HG02943 (cell line): ENCODE data around the gene ELFN1.

Experiments
- ATAC-seq: cut with Tn5 transposase; IDR thresholded peaks from one replicate; pipeline ENCODE4 v1.9.1; 2021; ENCODE audit warnings: mild to moderate bottlenecking, low read depth, moderate library complexity; ENCODE audit not compliant: unreplicated experiment

Gene ELFN1

DNA sequence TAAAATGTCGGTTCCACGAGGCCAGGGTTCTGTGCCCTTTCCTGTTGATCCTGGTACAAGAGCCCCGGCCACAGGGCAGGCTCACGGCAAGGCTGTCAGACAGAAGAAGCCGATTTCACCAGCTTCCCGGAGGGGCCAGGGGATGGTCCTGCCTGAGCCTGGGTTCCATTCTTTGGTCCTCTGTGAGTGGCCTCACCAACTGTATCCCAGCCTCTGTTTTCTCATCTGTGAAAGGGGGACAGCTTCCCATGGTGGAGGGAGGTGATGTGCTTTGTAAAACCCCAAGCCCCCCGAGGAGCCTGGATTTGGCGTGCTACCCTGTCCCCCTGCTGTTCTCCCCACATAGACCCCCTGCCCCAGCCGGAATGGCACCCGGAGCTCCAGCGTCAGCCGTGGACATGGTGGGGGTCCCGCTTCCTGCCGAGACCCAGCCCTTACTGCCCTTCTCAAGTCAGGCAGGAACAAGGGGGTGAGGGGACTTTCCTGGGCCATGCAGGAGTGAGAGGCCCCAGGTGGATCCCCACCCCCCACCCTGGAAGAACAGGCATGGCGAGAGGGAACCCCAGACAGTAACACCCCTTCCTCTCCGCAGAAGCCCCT is 28.3 kb upstream of the ELFN1 start:
- no peak for ATAC-seq

DNA sequence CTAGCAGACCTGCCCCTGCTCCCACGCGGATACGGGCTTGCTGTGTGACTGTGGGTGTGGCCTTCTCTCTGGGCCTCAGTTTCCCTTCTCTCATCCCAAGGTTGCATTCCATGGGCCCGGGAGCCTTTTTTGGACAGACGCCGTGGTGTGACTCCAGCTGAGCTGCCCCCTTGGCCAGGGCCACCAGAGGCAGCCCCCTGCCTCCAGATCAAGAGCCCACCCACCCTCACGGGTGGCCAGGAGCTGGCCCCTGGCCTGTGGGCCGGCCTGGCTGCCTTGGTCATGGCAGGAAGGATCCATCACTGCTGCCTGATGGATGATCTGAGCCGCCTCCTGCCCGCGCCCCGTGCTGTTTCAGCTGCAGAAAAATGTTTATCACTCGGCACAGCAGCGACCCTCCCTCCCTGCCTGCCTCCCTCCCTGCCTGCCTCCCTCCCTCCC is 27.8 kb upstream of the ELFN1 start:
- ATAC-seq = no peak

DNA sequence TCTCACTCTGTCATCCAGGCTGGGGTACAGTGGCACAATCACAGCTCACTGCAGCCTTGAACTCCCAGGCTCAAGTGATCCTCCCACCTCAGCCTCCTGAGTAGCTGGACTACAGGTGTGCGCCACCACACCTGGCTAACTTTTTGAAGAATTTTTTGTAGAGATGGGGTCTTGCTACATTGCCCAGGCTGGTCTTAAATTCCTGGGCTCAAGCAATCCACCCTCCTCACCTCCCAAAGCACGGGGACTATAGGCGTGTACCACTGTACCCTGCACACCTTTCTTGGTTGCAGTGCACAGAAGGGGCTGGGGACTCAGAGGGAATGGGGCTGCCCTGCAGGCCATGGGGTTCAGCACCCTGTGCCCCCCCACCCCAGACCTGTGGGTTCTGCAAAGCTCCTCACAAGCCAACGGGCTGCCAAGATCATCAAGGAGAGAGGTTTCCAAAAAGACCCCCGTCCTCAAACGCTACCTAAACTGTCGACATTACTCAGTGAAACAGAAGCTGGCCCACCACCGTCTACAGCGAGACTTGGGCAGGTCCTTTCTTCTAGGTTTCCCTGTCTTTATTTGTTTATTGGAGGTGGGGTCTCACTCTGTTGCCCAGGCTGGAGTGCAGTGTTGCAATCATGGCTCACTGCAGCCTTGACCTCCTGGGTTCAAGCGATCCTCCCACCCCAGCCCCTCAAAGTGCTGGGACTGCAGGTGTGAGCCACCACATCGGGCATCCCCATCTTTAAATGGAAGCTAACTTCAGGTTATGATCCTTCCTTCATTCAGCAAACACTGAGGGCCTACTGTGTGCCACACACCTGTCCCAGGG is 26.6 kb upstream of the ELFN1 start:
- ATAC-seq = no peak

DNA sequence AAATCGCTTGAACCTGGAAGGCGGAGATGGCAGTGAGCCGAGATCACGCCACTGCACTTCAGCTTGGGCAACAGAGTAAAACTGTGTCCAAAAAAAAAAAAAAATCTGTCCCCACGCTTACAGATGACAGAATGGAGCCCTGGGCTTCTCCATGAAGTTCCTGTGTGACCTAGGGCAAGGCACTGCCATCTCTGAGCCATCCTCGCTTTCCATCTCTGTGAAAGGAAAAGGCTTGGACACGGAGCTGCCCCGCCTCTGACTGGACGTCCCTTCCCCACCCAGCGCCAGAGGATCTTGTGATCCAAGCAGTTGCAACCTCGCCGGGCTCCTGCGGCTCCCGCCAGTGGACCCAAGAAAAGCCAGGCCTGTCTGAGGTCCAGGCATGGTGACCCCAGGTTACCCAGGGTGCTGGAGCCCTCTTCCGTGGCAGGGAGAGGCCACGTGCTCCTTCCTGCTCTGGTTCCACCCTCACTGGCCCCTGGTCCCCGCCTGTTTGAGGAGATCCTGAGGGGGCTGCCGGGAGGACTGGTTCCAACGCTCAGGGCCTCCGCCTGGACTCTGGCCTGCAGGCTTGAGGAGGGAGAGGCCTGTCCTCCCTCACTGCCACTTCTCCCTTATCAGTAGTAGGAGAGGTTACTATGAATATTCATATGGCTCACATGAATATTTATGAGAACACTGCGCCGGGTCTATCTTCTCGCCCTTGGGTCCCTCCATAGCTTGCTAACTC is 25.6 kb upstream of the ELFN1 start:
- no peak for ATAC-seq

DNA sequence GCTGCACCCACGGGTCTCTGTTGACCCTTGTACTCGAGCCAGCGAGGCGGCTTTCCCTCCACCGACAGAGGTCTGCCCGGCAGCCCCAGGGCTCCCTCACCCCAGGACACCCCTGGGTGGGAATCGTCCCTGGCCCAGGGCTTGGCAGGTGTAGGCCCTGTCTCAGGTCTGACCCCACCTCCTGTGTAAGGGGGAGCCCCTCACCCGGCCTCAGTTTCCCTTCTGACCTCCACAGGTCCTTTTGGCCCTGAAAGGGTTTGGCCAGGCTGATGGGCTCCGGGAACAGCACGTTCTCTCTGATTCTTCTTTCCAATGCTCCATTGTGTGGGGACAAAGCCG is 25.0 kb upstream of the ELFN1 start:
- no peak for ATAC-seq

DNA sequence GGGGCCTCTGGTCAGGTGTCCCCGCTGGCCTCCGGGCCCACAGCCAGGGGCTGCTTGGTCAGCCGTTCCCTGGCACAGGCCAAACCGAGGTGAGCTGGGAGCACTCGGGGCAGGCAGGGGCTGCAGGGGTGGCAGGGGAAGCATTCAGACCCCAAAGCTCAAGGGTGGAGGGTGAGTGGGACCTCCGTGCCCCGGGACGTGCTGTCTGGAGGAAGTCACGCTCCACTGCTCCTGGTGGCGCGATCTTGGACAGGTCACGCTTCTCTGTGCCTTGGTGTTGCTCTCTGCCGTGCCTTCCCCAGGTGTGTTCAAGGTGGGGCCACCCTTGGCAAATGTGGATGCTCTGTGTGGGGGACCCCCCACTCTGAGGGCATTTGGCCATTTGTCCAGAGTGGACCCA is 24.6 kb upstream of the ELFN1 start:
- ATAC-seq = no peak

DNA sequence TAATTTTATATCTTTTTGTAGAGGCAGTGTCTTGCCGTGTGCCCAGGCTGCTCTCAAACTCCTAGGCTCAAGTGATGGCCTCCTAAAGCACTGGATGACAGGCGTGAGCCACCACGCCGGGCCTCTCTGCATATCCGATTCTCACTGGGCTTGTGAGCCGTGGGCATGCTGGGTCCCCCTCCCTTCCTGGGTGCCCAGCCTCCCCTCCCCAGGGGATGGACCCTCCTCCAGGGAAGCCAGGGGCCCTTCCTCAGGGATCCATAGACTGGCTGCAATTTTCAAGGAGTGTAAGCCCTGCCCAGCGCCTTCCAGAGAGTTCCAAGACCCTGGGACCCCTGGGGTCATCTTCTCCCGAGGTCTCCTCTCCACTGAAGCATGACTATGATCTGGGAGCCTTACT is 23.7 kb upstream of the ELFN1 start:
- ATAC-seq = no peak

DNA sequence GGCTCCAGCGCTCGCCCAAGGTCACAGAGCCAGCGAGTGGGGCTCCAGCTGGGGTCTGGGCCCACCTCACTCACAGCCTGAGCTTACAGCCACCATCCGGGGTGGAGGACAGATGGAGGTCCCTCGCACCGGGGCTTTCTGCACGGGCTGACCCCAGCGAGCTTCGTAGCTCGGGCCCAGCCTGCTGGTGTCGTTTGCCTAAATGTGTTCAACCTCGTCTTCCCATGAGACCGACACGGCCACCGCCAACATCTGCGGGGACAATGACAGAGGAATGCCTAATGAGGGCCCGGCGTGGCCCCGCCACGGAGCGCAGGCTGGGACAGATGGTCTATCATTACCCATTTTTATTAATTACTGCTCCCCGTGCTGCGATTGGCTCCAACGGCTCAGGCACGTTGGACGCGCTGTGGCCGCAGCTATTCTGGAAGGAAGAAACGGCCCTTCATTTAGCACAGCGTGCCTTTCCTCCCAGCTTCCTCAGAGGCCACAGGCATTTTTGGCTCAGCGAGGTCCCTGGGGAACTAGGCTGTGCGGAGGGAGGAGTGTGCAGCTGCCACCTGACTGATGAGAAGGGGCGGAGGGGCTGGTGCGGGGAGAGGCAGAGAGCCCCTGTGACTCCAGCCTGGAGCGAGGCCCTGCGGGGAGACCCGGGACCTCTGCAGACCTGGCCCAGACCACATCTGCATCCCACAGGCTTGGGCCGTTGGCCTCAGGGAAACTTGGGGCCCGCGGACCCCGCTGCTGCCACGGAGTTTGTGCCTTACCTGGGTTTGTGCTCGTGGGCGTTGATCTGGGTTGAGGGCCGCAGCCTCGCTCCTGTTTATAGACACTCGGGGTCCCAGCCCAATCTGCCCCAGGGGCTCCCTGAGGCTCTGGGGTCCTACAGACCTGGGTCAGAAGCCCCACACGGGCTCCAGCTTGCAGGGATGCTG is 22.9 kb upstream of the ELFN1 start:
- no peak for ATAC-seq

DNA sequence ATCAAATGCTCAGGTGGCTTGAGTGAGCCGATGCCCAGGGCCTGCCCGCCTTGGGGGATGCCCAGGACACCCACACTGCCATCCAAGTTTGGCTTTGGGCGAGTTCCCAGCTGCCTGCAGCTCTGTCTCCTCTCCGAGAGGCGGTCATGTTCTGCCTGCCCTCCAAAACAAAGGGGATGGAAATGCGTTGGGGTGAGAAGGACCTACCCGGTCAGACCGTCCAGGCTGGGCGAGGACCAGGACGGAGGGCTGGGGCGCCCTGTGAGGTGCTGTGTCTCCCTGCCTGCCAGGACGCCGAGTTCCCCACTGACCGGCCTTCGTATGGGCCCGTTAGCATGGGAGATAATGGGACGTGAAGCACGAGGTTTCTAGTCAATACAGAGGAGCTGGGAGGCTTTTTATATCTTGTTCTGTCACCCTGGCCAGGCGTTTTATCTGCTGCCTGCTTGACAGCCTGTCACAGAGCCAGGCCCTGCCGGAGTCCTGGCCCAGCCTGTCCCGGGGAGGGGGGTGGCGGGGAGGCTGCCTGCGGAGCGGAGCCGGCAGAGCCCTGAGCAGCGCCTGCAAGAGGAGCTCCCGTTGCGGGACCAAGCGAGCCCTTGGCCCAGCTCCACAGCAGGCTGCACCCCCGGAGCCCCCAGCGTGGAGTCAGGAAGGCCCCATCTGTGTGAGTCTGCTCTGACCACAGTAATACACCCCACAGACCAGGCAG is 22.0 kb upstream of the ELFN1 start:
- ATAC-seq = no peak

DNA sequence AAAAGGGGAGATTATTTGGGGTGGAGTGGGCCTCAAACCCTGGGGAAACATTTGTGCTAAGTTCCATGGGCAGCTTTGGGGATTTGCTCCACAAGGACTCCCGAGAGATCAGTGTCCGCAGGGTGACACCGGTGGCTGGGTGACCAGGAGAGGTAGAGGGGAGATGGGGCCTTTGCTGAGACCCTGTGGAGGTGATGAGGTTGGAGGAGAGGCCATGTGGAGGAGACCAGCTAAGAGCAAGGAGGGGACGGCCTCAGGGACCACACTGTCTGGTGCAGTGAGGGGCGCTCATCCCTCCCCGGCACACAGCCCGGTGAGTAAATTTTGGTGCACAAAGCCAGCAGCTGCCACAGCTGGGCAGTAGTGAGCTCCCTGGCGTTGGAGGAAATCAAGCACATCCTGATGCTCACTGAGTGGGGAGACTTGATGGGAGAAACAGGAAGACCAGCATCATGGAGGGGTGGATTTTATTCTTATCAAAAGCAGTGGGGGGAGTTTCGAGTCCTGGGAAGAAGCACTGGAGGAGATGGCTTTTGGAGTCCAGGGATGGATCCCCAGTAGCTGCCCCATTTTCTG is 20.2 kb upstream of the ELFN1 start:
- no peak for ATAC-seq

DNA sequence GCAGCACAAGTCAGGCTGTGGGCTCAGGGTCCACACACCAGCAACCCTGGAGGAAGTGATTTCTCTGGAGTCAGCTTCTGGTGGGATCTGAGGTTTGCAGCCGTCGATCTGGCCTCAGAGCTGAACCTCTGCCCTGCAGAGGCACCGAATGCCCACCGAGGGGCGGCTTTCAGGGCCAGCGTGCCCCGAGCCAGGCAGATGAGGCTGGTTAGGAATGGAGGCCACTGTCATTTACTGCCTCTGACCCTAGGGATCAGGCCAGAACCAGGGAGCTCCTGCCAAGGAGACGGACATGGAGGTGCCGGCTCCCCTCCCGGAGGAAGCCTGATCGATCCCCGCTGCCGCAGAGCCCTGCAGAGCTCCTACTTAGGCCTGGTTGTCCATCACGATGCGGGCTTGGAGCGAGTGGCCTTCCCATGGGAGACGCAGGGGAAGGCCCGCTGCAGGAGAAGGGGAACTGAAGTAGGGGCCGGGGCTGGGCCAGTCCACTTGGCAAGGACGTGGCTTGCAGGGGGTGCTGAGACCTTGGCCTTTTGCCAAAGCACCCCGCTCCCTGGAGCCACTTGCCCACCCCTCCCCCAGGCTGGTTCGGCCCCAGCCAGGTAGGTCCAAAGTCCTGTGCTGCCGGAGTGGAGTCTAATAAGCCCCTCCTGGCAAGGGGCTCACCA is 19.6 kb upstream of the ELFN1 start:
- ATAC-seq = no peak

DNA sequence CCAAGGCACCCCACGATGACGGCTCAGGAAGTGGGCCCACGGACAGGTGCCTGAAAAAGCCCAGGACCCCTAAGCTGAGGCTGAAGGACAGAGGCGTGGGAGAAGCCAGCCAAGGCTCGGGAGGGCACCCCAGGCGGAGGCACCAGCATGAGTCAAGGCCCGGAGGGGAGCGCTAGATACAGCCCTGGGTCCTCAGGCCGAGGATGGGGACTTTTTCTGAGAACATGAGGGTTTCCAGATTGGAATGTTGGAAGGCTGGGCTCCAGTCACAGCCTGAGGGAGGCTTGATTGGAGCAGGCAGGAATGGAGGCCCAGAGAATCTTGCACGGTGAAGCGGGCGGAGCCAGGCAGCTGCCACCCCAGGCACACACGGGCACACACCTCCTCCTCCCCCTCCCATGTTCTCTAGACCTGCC is 19.0 kb upstream of the ELFN1 start:
- no peak for ATAC-seq

DNA sequence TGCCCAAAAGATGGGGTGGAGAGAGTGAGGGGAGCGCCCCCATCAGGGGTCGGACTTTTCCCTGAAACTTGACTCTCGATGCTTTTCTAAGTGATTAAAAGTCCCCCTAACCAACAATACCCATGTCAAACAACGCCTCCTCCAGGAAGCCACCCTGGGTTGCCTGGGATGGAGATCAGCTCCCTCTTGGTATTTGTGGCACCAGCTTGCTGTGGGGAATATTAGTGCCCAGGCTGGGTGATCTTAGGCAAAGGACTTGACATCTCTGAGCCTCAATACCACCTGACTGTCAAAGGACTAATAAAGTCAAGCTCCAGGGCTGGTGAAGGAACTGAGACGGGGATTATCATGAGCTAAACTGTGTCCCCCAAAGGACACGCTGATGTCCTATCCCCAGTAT is 18.2 kb upstream of the ELFN1 start:
- no peak for ATAC-seq

DNA sequence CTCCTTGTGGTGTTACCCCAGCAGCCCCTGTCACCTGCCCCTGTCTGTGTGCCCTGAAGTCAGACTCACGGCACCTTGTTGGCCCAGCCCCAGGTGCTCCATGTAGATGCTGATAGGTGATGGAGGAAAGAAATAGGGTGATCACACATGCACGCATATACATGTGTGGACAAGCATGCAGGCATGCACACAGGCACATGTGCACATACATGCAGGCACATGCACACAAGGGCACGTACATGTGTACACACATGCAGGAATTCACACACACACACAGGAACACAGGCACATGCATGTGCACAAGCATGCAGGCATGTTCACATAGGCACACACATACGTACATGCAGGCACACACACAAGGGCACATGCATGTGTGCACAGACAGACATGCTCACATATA is 16.6 kb upstream of the ELFN1 start:
- ATAC-seq = no peak

DNA sequence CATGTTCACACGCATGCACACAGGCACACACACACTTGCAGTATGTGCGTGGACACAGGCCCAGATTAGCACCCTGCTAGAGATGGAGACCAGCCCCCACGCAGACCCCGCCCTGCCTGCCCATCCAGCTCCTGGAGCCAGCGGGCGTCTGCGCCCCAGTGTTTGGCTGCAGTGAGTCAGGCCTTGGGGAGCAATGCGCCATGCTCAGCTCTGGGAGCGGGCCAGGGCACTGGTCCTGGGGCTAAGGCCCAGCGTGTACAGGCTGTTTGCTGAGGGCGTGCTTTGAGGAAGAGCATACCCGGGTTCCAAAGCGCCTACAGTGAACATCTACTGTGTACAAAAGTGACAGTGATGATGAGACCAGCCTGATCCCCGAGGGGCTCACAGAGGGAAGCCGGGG is 16.0 kb upstream of the ELFN1 start:
- ATAC-seq = no peak

DNA sequence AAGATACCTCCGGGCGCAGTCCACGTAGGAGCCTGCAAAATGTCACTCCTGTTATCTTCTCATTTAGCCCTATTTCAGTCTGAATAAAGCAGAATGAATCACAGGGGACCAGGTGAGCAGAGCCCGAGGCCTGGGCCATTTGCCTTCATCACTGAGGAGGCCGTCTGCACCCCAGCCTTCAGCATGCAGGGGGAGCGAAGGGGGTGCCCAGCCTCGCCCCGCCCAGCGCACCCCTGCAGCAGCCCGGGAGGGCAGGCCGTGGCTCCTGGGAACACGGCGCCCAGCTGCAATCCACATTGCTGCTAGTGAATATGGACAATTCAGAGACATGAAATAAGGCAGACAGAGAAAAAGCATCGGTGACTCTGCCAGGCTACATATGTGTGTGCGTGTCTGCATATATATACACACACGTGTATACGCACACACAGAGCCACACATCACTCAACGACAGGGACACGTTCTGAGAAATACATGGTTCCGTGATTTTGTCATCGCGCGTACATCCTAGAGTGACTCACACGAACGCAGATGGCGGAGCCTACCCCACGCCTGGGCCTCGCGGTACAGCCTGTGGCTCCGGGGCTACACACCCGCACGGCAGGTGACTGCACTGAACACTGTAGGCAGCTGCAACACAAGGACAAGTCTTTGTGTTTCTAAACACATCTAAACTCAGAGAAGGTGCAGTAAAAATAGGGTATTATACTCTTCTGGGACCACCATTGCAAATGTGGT is 15.2 kb upstream of the ELFN1 start:
- ATAC-seq = no peak

DNA sequence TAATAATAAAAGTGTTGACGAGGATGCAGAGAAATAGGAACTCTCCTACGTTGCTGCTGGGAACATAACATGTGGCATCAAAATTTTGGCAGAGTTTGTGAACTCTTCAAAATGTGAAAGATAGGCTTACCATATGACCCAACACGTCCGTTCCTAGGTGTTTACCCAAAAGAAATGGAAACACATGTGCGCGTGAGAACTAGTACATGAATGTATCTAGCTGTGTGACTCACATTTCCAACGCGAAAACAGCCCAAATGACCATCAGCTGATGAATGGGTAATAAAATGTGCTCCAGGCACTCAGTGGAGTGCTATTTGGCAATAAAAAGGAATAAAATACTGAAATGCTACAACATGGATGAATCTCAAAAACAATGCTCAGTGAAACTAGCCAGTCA is 10.4 kb upstream of the ELFN1 start:
- no peak for ATAC-seq

DNA sequence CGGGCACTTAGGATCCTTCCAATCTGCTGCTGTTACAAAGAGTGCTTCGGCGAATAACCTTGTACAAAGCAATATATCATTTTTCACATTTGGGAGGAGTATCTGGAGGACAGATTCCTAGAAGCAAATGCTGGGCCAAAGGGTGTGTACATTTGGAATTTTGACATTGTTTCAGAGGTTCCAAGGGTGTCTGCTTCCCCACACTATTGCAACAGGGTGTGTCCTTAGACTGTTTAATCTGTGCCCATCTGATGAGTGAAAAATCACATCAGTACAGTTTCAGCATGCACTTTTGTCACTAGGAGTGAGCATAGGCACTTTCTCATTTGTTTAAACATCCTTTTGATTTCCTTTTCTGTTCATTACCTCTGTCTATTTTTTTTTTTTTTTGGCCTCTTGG is 8.6 kb upstream of the ELFN1 start:
- no peak for ATAC-seq

DNA sequence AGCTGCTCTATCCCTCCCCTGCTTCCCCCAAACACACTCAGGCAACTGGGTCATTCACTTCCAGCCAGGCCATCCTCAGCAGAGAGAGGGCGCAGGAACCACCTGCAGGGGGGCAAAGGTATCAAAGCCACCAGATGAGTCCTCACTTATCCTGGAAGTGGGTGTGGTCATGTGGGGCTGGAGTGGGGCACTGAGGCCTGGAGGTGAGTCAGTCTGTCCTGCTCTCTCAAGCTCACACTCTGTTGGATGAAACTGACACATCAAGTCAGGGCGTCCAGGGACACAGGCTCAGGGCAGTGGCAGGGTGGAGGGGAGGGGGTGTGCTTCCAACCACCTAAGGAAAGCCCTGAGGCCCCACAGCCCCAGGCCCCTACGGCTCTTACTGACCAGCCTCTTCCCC is 8.0 kb upstream of the ELFN1 start:
- no peak for ATAC-seq
